Loucy (cell line): Measurements from ENCODE around the gene PRMT3.
"Not testable (repeated sequence)": the region's sequence is repeated elsewhere in the genome, so short reads cannot be mapped to it uniquely, and the experiment has no call there.

Experiments used
- H2AFZ ChIP-seq: fragments of 200-600 bp; sonication (generic); 2 replicates; pipeline ENCODE4 v1.6.0; 2016; ENCODE audit warnings: antibody characterized with exemption, mild to moderate bottlenecking, low read length, moderate library complexity
- H3F3A ChIP-seq: fragments of 200-600 bp; 2 replicates; pipeline ENCODE4 v1.6.0; 2016; ENCODE audit warnings: antibody characterized with exemption, low read depth, mild to moderate bottlenecking
- H3K27me3 ChIP-seq: fragments of 200-600 bp; sonication (generic); 2 replicates; pipeline ENCODE4 v1.6.1; 2014; ENCODE audit warnings: low read length, mild to moderate bottlenecking; ENCODE audit not compliant: insufficient read depth, poor library complexity, severe bottlenecking
- H3K36me3 ChIP-seq: fragments of 200-600 bp; sonication (generic); 2 replicates; pipeline ENCODE4 v1.6.1; 2016; ENCODE audit warnings: low read length; ENCODE audit not compliant: insufficient read depth
- H3K4me1 ChIP-seq: fragments of 200-600 bp; sonication (generic); 2 replicates; pipeline ENCODE4 v1.5.1; 2014; ENCODE audit warnings: low read length, mild to moderate bottlenecking; ENCODE audit not compliant: insufficient read depth, poor library complexity, severe bottlenecking
- H3K4me2 ChIP-seq: fragments of 200-600 bp; sonication (generic); 2 replicates; pipeline ENCODE4 v1.6.0; 2014; ENCODE audit warnings: antibody characterized with exemption, low read length, low read depth, mild to moderate bottlenecking; ENCODE audit not compliant: poor library complexity, severe bottlenecking
- H3K4me3 ChIP-seq: fragments of 200-600 bp; sonication (generic); 2 replicates; pipeline ENCODE4 v1.5.1; 2014; ENCODE audit warnings: low read length, mild to moderate bottlenecking, mixed read lengths; ENCODE audit not compliant: poor library complexity, severe bottlenecking
- H3K79me2 ChIP-seq: fragments of 200-600 bp; sonication (generic); 2 replicates; pipeline ENCODE4 v1.6.1; 2014; ENCODE audit warnings: low read length; ENCODE audit not compliant: insufficient read depth
- H3K9ac ChIP-seq: fragments of 200-600 bp; sonication (generic); 2 replicates; pipeline ENCODE4 v1.6.0; 2014; ENCODE audit warnings: mild to moderate bottlenecking, low read depth, low read length, moderate library complexity; ENCODE audit not compliant: poor library complexity, severe bottlenecking
- H3K9me2 ChIP-seq: fragments of 200-600 bp; sonication (generic); replicated peaks from 2 replicates; pipeline ENCODE4 v1.6.1; 2016; ENCODE audit warnings: low read depth, low read length, mixed read lengths
- H3K9me3 ChIP-seq: fragments of 200-600 bp; sonication (generic); 2 replicates; pipeline ENCODE4 v1.6.1; 2014; ENCODE audit warnings: mild to moderate bottlenecking, antibody characterized with exemption, low read length, low read depth; ENCODE audit not compliant: insufficient read depth
- H4K20me1 ChIP-seq: fragments of 200-600 bp; sonication (generic); 2 replicates; pipeline ENCODE4 v1.6.0; 2014; ENCODE audit warnings: antibody characterized with exemption, low read length, mild to moderate bottlenecking; ENCODE audit not compliant: insufficient read depth, poor library complexity, severe bottlenecking
- EZH2phosphoT487 ChIP-seq: fragments of 200-600 bp; IDR thresholded peaks from 2 replicates; pipeline ENCODE4 v1.6.1; 2018; ENCODE audit warnings: antibody characterized with exemption, mild to moderate bottlenecking, moderate library complexity, borderline replicate concordance
- TF ChIP-seq, protein P1 (sequence below): fragments of 200-600 bp; sonication (generic); conservative IDR thresholded peaks from 2 replicates; pipeline ENCODE4 v1.5.1; 2014; ENCODE audit warnings: mild to moderate bottlenecking, antibody characterized with exemption, low read length

PRMT3 gene

DNA sequence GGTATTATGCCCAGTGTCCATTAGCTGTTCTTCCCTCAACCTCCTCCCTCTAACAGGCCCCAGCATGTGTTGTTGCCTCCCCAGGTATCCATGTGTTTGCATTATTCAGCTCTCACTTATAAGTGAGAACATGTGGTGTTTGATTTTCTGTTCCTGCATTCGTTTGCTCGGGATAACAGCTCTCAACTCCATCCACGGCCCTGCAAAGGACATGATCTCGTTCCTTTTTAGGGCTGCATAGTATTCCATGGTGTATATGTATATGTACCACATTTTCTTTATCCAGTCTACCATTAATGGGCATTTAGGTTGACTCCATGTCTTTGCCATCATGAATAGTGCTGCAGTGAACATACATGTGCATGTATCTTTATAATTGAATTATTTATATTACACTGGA, 82.8 kb downstream of the PRMT3 start:
- Histone ChIP-seq H3K9me3 (no peaks in the 10 kb centered on the region), H3K9me2 (no peaks in the 10 kb centered on the region), H3K27me3 (no peaks in the 10 kb centered on the region), H3K9ac (no peak overlapping the region), H3K36me3 (peaks cover 15% of the 10 kb centered on the region; the same call in 1 of the 2 replicates), H3K4me3 (no peak overlapping the region), H4K20me1 (no peaks in the 10 kb centered on the region), H3F3A (no peaks in the 10 kb centered on the region), H3K4me2 (no peak overlapping the region), H3K4me1 (no peaks in the 10 kb centered on the region), H3K79me2 (no peaks in the 10 kb centered on the region), H2AFZ (no peak overlapping the region)
- TF ChIP-seq EZH2phosphoT487: no peak
- TF ChIP-seq, protein P1, sequence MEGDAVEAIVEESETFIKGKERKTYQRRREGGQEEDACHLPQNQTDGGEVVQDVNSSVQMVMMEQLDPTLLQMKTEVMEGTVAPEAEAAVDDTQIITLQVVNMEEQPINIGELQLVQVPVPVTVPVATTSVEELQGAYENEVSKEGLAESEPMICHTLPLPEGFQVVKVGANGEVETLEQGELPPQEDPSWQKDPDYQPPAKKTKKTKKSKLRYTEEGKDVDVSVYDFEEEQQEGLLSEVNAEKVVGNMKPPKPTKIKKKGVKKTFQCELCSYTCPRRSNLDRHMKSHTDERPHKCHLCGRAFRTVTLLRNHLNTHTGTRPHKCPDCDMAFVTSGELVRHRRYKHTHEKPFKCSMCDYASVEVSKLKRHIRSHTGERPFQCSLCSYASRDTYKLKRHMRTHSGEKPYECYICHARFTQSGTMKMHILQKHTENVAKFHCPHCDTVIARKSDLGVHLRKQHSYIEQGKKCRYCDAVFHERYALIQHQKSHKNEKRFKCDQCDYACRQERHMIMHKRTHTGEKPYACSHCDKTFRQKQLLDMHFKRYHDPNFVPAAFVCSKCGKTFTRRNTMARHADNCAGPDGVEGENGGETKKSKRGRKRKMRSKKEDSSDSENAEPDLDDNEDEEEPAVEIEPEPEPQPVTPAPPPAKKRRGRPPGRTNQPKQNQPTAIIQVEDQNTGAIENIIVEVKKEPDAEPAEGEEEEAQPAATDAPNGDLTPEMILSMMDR: no peak

- not testable (repeated sequence) for H3K9me2 ChIP-seq, H2AFZ ChIP-seq, H3F3A ChIP-seq, H3K36me3 ChIP-seq, H3K4me2 ChIP-seq, H3K27me3 ChIP-seq, H3K4me1 ChIP-seq, H3K9me3 ChIP-seq, H3K4me3 ChIP-seq, H4K20me1 ChIP-seq, H3K9ac ChIP-seq, H3K79me2 ChIP-seq
Observed at GRCh38 chr11:20471929-20472328, 84.4 kb downstream of the PRMT3 start.

- Histone ChIP-seq H3K36me3 (peaks cover 9% of the 10 kb centered on the region; the same call in 1 of the 2 replicates), H4K20me1 (no peaks in the 10 kb centered on the region), H3K79me2 (no peaks in the 10 kb centered on the region), H3K4me2 (no peak overlapping the region), H3K9ac (no peak overlapping the region), H3K4me1 (no peaks in the 10 kb centered on the region), H3K4me3 (no peak overlapping the region), H3K27me3 (no peaks in the 10 kb centered on the region), H3K9me2 (no peaks in the 10 kb centered on the region), H3F3A (no peaks in the 10 kb centered on the region), H3K9me3 (no peaks in the 10 kb centered on the region), H2AFZ (no peak overlapping the region)
- TF ChIP-seq EZH2phosphoT487: no peak
- TF ChIP-seq, protein P1: no peak
Observed at GRCh38 chr11:20474176-20474881, 86.8 kb downstream of the PRMT3 start.

DNA sequence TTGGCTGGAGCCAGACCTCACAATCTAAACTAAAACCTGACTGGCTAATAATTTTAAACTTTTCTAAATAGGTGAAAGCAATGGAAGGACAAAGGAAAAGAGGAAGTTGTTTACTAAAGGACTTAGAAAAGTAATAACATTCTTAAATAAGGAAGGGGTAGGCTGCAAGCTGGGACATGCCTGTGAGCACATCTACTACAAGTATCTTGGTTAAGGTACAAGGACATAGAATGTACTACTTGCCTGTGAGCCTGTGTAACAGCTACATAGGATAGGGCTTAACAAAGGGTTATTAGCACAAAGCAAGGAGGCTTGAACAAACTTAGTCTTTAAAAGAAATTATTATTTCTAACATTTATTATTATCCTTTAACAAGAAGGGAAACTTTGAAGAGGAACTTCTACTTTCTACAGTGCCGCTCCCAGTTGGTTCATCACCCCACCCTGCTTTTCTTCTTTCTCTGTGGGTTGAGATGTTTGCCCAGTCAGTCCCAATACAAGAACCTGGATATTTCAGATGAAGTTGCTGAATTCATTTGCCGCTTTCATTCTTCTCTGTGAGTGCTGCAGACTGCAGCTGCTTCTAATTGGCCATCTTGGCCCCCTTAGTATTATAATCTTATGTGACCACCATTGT, 87.5 kb downstream of the PRMT3 start:
- Histone ChIP-seq H3K79me2 (no peaks in the 10 kb centered on the region), H3K9ac (no peak overlapping the region), H4K20me1 (no peaks in the 10 kb centered on the region), H3K4me3 (no peak overlapping the region), H3K4me2 (no peak overlapping the region), H2AFZ (no peak overlapping the region), H3K27me3 (no peaks in the 10 kb centered on the region), H3K9me2 (no peaks in the 10 kb centered on the region), H3K9me3 (no peaks in the 10 kb centered on the region), H3K36me3 (peaks cover 9% of the 10 kb centered on the region; the same call in 1 of the 2 replicates), H3F3A (no peaks in the 10 kb centered on the region), H3K4me1 (no peaks in the 10 kb centered on the region)
- TF ChIP-seq, protein P1: no peak
- TF ChIP-seq EZH2phosphoT487: no peak
